HG02943 (cell line): Measurements from ENCODE around the gene FXYD4.
"Not testable (repeated sequence)": the region's sequence is repeated elsewhere in the genome, so short reads cannot be mapped to it uniquely, and the experiment has no call there.

Source experiments
- ATAC-seq: cut with Tn5 transposase; IDR thresholded peaks from one replicate; pipeline ENCODE4 v1.9.1; 2021; ENCODE audit warnings: mild to moderate bottlenecking, low read depth, moderate library complexity; ENCODE audit not compliant: unreplicated experiment

The FXYD4 gene

DNA sequence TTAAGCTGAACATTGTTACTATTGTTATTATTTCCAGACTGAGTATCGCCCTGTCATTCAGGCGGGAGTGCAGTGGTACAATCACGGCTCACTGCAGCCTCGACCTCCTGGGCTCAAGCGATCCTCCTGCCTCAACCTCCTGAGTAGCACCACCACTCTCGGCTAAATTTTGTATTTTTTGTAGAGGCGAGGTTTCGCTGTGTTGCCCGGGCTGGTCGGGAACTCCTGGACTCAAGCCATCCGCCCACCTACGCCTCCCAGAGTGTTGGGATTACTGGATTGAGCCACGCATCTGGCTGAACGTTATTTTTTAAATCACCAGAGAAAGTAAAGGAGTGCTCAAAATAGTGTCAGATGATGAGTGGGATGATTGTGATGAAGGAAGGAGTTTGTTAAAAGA, 38.9 kb downstream of the FXYD4 start:
- ATAC-seq, result no peak

GRCh38 chr10:43411536-43411935, 40.1 kb downstream of the FXYD4 start:
- ATAC-seq, result no peak

DNA sequence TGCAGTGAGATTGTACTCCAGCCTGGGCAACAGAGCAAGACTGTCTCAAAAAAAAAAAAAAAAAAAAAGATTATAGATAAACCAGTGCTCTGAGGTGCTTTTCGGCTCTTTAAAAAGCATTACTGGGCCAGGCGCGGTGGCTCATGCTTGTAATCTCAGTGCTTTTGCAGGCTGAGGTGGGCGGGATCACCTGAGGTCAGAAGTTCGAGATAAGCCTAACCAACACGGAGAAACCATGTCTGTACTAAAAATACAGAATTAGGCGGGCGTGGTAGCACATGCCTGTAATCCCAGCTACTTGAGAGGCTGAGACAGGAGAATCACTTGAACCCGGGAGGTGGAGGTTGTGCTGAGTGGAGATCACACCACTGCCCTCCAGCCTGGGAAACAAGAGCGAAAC, 44.1 kb downstream of the FXYD4 start:
- no peak for ATAC-seq

- ATAC-seq, result no peak
Observed at GRCh38 chr10:43417950-43418768, 46.7 kb downstream of the FXYD4 start.

GRCh38 chr10:43419997-43420368, 48.5 kb downstream of the FXYD4 start:
- no peak for ATAC-seq

DNA sequence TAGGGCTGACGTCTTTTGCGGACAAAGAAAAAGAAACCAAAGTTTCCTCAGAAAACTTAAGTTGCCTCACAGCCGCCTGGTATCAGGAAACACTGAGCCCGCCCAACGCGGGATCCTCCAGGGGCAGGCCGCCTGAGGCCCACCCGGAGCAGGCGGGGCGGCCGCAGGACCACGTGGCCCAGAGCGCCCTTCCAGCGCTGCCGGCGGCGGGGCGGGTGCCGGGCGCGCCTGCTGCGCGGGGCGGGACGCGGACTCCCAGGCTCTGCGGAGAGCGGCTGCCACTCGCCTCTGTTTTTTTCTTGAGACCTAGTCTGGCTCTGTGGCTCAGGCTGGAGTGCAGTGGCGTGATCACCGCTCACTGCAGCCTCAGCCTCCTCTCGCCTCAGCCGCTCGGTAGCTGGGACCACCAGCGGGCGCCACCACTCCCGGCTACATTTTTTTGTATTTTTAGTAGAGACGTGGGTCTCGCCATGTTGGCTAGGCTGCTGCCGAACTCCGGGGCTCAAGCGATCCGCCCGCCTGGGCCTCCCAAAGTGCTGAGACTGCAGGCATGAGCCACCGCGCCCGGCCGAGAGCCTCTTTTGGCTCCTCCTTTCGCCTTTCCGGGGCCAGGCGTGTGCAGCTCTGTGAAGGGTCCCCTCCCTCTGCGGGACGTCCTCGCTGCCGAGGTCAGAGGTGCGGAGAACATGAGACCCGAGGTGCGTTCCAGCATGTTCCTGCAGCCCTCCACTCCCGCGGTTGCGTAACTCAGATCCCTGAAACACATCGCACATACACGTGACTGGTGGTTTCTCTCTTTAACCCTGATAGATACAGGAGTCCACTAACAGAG, 49.1 kb downstream of the FXYD4 start:
- peak; percentile 79 for ATAC-seq

GRCh38 chr10:43421201-43421507, 49.7 kb downstream of the FXYD4 start:
- ATAC-seq, result peak; percentile 5

DNA sequence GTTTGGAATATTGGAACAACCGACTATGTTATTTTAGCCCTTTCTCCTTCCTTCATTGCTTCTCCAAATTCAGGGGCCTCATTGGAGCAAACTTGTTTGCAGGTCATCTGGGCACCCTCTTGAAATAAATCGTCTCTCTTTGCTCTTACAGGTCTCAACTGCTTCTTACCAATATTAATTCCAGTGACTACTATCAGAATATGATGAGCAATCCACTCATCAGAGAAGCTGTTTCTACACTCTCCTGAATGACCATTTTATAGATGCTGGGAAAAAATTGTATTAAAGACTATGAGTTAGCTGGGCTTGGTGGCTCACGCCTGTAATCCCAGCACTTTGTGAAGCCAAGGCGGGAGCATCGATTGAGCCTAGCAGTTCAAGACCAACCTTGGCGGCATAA, 50.1 kb downstream of the FXYD4 start:
- ATAC-seq, result no peak

GRCh38 chr10:43421944-43422343, 50.5 kb downstream of the FXYD4 start:
- not testable (repeated sequence) for ATAC-seq

GRCh38 chr10:43424416-43424815, 53.0 kb downstream of the FXYD4 start:
- no peak for ATAC-seq
